PC-9 (cell line): ENCODE measurements around the gene MAST4.

Experiments used
- CTCF ChIP-seq: fragments of 200-600 bp; sonication (generic); conservative IDR thresholded peaks from 2 replicates; pipeline ENCODE4 v1.6.1; 2017; ENCODE audit warnings: mixed run types, antibody characterized with exemption, mild to moderate bottlenecking, moderate library complexity
- EZH2 ChIP-seq: fragments of 200-600 bp; sonication (generic); IDR thresholded peaks from 2 replicates; pipeline ENCODE4 v1.8.0; 2017; ENCODE audit warnings: antibody characterized with exemption, low read depth

- TF ChIP-seq CTCF (no peak), EZH2 (no peak)
Observed at GRCh38 chr5:66567474-66567873, 28.7 kb upstream of the MAST4 start.
